Central memory CD4-positive, alpha-beta T cell (primary cell): Measurements from ENCODE around the gene NCKIPSD.

Experiments used
- DNase-seq: peaks from one replicate; pipeline ENCODE4 v3.0.0; 2022

NCKIPSD gene

DNA sequence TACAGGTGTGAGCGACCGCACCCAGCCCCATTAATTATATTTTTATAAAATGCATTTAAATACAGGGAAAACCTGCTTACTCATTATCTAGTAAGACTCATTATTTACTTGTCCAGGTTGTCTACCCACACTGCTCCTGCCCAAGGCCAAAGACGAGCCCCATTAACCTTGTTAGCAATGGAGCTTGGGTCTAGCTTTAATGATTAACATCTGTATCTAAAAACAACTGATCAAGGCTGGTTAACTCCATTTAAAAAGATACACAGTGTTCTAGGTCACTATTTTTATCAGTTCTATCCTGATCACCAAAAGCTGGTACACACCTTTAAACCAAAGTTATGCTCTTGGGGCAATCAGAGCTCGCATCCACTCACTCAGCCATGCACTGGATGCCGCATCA is 10.4 kb upstream of the NCKIPSD start:
- DNase-seq = no peak

DNA sequence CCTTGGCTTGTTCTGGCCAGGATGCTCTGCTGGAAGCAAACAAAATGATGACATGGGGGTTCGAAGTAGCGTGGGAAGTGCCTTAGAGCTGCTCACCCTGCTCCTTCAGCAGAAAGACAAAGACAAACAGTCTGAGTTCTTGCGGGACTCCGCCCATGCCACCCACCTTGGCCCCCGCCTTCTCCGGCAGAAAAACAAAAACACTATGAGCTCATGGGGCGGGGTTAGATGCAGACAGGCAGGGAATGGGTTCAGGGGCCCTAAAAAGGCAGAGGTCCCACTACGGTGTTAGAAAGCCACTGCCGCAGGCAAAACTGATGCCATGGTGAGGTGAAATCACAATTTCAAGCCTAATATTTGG is 9.7 kb upstream of the NCKIPSD start:
- no peak for DNase-seq

DNA sequence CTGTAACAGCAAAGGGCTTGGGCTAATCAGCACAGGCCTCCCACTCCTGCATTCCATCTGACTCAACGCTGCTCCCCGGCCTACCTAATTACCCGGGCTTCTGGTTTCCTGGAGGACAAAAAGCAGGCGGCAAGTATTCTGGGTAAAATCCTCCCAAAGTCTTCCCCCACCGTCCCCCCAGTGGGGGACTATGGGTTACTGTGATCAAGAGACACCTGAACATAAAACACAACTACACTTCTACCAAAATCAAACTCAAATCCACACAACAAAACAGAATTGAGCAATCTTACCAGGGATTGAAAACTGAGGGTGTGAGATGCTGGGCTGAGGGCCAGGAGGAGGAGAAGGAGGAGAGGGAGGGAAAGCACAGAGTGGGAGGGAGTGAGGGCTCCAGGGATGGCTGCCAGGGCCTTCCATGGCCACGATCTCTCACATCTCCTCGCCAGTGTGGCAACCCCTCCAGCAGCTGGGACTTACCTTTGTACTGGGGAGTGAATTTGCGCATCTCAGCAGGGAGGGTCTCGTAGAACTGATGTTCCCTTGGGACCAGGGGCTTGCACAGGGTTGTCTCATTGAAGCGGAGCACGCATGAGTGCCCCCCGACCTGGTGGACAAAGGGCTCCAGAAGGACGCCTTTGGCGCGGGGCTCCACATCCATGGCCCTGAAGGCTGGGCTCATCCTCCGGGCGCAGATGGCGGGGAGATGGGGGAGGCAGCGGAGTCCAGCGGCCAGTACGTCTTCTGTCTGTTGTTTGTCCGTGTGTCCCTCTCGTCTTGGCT is 9.1 kb upstream of the NCKIPSD start:
- DNase-seq = no peak

DNA sequence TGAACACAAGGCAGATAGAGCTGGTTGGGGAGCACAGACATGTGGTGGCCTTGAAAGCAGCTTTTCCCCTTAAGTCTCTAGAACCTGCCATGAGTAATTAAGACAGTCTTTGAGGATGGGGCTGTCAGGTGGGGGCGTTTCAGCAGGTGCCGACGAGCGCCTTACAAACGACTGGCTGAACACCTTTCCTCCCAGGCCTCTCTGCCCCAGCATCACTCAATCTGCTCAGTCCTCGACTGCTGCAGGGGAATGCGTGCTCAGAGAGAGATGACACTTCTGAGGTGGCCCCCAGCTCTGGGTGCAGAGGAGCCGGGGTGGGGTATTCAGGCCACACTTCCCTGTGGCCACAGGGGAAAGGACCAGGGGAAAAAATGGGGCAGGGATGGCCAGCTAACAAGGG is 8.1 kb upstream of the NCKIPSD start:
- DNase-seq = no peak

DNA sequence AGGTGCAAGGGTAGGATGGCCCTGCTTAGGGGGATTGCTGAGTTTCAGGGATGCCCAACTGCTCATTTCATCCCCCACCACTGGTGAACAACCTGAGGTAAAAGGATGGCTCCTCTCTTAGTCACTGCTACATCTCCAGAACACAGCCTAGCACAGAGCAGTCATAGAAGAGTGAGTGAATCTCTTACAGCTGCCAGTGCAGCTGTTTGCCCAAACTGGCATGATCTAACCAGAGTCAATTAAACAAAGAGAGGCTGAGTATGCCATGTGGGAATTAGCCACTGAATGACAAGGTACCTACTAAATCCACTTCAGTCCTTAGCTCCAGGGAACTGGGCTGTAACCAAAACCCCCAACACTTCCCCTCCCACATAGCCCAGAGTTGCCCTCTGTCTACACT is 6.8 kb upstream of the NCKIPSD start:
- DNase-seq = no peak

DNA sequence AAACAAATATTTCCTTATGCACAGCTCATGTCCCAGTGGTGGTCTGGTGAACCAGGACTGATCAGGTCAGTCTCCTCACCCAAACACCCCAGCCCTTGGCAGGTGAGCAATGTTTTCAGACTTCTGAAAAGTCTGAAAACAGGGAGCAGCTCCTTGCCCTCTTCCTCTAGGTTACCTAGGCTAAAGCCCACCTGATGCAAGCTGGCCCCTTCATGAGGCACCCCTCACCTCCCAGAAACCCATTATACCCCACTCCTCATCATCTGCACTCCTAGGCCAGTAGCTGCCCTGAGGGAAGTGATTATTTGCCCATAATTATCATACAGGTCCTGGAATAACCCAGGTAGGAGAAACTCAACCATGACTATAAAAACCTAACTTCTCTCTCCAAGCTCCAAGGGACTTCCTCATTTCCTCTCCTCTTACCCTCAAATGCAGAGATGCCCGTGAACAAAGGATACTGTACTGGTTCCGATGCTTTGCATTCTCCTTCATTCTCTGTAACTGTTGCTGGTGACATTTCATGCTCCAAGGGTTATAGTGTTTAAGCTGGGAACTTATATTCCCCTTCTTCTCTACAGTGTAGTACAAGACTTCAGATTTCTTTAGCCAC is 5.2 kb upstream of the NCKIPSD start:
- DNase-seq = no peak

DNA sequence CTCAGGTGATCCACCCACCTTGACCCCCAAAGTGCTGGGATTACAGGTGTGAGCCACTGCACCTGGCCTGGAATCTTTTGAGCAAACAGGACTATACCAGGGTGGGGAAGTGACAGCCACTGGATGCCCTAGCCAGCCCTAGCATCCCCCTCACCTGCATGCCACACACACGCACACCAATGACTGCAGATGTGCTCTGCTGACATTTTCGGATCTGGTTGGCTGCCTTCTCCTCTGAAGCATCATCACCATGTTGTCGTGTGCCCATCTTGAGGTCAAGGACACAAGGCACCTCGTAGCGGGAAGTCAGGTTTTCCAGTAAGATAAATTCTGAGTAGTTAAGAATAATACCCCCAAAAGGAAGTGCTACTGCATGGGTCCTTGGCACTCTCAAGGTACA is 3.7 kb upstream of the NCKIPSD start:
- DNase-seq = no peak

DNA sequence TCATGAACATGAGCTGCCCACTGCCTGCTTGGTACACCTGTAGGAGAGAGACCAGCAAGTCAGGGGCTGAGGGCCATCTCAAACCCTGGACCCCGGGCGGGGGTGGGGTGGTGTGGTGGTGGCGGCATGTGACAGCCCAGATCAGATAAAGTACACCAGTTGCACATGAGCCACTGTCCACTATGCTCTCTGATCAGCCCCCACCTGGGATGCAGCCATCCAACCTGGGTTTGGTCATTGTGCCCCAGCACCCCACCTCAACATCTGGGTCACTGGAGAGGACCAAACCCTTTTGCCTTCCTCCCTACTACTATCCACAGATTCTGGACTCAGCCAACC is 3.0 kb upstream of the NCKIPSD start:
- no peak for DNase-seq

DNA sequence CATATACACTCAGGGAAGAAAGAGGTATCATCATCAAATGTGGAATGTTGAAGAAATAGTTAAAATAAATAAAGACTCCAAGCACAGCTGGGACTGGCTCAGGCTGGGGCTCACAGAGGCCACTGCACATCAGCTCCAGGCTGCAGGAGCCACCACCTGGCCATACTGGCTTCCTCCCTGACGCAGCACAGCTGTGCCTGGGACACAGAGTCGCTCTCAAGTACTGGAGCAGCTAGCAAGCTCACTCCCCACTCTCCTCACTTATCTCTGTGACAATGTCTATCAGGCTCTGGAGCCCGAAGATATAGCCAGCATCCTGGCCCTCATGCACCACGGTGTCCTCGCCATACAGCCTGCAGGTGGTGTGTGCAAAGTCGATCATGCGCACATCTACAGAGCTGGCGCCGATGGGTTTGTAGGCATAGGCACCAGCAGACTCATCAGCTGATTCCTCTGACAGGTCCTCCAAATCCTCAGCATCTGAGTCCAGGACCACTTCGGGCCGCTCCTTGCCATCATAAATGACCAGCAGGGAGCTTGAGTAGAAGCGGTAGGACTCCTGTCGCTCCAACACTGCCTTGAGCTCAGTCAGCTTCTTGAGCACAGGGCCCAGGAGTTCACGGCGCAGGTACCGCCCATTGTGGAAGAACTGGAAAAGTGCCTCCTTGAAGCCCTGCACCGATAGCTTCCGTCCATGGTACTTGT is 2.5 kb upstream of the NCKIPSD start:
- no peak for DNase-seq

DNA sequence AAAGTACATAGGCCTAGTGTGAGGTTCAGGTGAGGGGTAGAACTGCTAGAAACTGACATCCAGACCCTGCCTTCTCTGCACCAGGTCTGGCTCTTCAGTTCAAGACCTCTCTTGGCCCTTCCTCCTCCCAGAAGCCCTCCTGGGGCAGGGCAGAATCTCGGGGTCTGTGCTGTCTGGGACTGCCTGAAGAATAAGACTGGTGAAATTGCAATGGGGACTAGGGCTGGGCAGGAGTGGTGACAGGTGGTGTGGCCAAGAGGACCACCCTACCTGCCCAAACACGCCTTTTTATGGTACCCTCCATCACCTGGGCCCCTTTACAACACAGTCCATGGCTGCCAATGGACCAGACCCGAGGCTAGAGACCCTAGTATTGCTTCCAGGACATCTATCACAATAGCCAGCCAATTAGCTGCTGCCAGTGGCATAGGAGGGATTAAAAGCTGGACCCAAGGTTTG is 1.5 kb upstream of the NCKIPSD start:
- DNase-seq = no peak

DNA sequence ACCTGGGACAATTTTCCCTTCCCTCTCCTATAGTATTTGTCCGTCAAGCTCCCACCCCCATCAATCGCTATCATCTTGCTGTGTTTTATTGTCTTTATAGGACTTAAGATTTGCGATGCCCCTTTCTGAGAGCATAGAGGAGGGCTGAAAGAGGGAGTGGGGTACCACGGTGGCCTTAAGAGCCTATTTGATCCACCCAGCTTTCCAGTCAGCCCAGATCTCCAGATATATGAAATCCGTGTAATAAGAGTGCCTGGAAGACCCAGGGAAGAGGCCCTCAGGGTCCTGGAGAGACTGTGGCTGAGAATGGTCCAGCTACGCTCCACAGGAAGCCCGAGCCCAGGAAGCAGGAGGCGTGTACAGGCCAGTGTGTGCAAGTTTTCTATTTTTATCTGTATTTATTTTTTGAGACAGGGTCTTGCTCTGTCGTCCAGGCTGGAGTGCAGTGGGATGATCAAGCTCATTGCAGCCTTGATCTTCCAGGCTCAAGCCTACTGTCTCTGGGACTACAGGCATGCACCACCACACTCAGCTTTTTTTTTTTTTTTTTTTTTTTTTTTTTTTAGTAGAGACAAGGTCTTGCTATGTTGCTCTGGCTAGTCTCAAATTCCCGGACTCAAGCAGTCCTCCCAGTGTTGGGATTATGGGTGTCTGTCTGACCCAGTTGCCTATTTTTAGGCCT is 964 bp upstream of the NCKIPSD start:
- DNase-seq = no peak

DNA sequence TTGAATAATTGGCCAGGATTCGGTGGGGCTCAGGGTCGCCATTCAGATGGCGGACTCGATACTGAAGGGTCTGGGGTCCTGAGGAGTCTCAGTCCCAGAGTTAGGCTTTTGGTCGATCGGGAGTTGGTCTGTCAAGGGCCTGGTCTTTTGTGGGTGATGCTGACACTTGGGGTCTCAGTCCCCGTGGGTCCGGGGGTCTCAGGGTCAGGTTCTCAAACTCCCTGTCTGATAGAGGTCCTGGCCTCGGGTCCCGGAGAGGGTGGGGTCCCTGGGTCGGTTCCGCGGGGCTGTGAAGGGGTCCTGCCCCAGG is 467 bp downstream of the NCKIPSD start:
- no peak for DNase-seq

DNA sequence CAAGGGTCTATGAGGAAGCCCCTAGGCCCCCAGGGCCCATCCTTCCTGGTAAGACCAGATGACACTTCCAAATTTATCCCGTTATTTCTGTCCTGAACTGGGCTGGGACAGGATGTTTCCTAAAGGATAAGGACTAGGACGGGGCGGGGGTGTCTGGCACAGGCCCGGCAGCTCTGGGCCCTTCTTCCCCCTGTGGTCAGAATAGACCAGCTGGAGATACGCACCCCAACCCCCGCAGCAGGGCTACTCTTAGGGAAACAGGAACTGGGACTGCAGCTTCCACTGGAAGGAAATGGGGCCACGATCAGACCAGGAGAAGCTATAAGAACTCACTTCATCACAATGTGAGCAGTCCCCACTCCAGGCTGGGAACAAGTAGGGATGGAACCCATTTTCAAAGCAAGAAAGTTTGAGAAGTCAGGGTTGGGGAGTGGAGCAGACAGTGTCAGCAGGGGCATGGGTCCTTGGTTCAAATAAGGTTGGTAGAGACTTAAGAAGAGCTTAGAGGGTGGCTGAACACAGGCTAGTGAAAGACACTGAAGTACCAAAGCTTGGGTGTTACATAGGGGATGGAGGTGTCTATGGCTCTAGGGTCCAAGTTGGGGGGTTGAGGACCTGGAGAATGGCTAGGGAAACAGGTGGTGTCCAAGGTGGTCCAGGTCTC is 1.1 kb downstream of the NCKIPSD start:
- DNase-seq = no peak

DNA sequence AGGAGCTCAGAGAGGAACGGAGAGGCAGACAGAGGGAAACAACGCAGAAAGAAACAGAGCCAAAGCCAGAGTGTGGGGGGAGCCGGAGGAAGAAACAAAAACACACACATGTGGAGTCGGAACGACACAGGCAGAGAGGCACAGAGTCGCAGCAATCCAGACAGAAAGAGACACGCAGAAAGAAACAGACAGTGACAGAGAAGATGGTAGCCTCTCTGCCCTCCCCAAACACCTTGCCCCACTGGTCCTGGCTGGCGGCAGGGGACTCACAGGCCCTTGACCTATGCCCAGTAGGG is 1.7 kb downstream of the NCKIPSD start:
- no peak for DNase-seq

DNA sequence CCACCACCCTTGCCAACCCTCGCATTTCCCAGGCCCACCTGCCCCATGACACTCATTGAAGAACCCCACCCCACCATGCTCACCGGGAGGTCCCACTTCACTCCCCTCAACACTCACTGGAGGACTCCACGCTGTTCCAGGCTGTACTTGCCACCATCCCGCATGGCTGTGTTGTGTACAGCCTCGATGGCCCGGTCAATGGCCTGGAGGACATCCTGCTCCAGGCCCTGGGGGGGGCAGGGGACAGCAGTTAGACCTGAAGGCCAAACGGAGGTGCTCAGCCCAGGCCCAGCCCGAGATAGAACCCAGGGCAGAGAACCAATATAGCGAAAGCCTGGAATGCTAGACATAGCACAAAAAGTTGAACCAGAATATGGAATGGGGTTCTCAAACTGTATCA is 2.9 kb downstream of the NCKIPSD start:
- no peak for DNase-seq

DNA sequence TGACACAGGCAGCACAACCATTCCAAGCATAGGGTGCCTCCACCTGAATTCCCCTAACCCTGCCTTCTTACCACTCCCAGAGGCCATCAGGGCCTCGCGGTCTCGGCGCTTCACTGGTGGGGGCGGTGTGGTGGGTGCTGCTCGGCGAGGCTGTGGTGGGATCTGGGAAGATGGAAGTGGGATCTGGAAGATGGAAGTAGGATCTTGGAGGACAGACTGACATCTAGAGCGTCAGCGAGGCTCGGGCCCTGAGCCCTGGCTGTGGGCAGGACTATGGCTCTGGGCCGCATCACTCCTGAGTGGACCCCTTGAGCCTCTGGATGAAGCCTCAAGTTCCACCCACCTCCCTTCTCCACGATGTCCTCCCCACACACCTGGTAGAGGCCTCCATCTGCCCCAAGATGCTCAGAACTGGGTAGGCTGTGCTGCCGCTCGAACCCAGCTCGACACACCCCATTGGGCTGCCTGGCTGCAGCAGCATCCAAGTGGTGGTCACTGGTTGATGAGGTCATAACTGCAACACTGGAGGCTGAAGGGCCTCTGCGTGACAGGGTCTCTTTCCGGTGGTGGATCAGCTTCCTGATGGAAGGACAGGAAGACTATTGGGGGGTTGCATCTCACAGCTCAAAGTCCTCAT is 3.6 kb downstream of the NCKIPSD start:
- DNase-seq = no peak

DNA sequence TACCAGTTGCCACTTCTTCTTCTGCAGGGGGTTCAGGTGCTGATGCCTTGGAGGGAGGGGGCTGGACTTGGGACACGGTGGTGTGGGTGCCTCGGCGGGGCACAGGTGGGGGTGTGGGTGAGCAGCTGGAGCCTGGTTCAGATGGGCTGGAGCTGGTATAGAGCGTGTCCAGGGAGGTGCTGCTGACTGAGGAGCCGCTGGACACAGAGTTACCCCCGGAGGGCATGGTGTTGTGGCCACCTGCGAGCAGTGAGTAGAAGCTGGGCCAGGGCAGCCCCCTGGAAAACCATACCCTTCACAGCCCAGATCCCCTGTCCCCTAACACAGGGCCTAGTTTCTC is 4.2 kb downstream of the NCKIPSD start:
- no peak for DNase-seq

DNA sequence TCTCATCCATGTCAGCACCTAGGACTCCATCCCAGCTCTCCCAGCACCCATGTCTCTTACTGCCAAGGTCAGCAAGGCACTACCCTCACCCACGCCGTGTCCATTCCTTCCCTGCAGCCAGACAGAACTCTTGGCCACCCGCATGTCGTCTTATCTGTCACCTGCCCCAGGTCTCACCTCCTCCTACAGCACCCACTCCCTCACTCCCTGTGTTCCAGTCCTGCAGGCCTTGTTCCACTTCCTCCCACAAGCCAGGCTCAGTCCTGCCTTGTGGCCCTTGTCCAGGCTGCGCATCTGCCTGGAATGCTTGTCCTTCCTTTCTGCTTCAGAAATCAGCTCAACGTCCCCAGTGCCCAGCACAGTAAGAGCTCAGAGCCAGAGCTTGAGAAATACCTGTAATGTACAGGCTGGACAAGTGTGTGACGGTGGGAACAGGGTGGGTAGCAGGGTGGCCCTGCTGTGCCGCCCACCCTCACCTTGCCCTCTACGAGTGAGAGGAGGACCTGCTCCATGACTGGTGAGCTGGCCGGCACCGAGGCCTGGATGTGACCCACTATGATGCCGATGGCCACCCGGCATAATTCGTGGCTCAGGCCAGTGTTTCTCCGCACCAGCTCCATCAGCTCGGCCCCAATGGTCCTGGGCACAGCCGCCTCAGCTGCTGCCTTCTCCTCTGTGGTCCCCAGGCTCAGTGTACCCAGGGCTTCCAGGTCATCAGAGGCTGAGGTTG is 4.7 kb downstream of the NCKIPSD start:
- DNase-seq = no peak

DNA sequence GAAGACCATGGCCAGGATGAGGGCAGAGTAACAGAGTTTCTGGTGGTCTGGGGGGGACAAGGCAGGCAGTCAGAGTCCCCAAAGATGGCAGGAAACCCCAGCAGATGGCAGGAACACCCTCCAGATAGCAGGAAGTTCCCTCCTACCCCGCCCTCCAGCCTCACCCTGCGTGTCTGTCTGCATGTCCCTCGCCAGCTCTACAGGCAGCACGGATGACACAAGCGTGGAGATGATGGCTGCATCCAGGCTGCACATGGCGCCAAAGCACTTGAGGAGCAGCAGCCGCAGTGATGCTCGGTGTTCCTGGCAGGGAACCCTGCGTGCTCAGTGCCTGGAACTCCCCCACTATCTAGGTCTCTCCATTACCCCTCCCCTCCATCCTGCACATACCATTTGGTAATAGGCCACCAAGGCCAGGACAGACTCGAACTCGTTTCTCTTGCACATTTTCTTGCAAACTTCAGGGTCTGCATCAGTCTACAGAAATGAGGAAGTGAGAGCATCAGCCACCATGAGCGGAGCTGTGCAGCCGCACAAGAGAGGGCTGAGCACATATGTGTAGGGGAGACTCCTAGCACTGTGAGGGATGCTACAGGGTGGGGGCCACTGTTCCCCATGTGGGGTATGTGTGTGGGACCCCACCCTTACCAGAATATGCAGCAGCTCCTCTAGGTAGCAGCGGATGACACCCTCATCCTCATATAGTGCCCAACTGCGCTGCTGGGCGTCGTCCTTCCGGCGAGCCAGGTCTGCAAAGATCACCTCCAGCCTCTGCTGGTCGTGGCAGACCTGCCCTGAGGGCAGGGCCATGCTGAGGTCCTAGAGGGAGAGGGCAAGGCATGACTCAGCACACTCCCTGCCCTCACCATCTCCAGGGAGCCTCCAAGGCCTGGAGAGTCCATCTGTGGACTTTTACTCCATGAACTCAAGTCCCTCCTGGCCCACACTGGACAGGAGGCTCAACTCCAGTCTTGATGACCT is 6.0 kb downstream of the NCKIPSD start:
- DNase-seq = no peak

DNA sequence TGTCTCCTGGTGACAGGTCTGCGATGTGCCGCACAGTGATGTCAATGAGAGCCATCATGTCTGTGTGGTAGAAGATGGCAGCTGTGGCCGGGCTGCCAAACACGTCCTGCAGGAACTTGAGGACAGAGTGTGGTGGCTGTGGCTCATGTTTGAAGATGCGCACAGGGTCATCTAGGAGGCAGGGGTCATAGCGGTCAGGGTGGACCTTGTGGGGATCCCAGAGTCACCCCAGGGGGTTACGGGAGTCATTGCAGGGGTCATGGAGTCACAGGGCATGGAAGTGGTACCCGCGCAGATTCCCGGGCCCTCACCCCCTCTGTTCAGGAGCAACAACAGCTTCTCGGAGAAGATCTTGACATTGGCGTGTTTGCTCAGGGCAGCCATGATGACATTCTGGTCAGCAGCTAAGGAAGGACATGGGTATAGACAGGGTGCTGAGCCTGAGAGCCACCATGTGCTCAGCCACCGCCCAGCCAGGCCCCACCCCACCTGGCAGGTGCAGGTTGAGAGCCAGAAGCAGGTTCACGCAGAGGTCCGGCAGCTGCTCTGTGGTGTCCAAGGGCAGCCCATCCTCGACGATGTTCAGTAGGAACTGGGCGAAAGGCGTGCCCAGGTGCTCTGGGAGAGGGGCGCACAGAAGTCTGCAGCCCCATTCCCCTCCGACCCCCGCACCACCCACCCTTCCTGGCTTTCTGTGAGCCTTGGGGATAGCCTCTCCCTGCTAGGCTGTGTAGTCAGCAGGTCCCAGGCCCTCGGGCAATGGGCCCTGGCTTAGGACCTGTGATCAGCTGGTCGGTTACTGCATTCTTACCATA is 6.9 kb downstream of the NCKIPSD start:
- no peak for DNase-seq
